Trophoblast cell (in vitro differentiated cells and primary cell): Measurements from ENCODE around the gene ACOT7.

Experiments used
- DNase-seq, 2 donors: peaks; one replicate each; pipeline ENCODE4 v3.0.0-alpha.2; 2016
- H2AFZ ChIP-seq: 2 replicates; pipeline ENCODE4 v1.6.1; 2013; ENCODE audit warnings: low read length, moderate library complexity, mild to moderate bottlenecking; ENCODE audit not compliant: insufficient read depth, poor library complexity
- H2AK5ac ChIP-seq: 2 replicates; pipeline ENCODE4 v1.6.1; 2013; ENCODE audit warnings: mild to moderate bottlenecking, low read length
- H2BK120ac ChIP-seq: 2 replicates; pipeline ENCODE4 v1.6.1; 2013; ENCODE audit warnings: low read length, mild to moderate bottlenecking, moderate library complexity; ENCODE audit not compliant: insufficient read depth, poor library complexity
- H2BK12ac ChIP-seq: 2 replicates; pipeline ENCODE4 v1.6.1; 2013; ENCODE audit warnings: mild to moderate bottlenecking, low read length, moderate library complexity
- H2BK5ac ChIP-seq: 2 replicates; pipeline ENCODE4 v1.6.1; 2013; ENCODE audit warnings: low read length, low read depth, moderate library complexity, mild to moderate bottlenecking; ENCODE audit not compliant: poor library complexity
- H3K14ac ChIP-seq: 2 replicates; pipeline ENCODE4 v1.6.1; 2013; ENCODE audit warnings: mild to moderate bottlenecking, low read length
- H3K18ac ChIP-seq: 2 replicates; pipeline ENCODE4 v1.6.1; 2013; ENCODE audit warnings: mild to moderate bottlenecking, low read length
- H3K23ac ChIP-seq: 2 replicates; pipeline ENCODE4 v1.6.1; 2013; ENCODE audit warnings: low read length
- H3K27ac ChIP-seq: 2 replicates; pipeline ENCODE4 v1.5.1; 2013; ENCODE audit warnings: low read depth, mild to moderate bottlenecking, inconsistent platforms, low read length, moderate library complexity
- H3K27me3 ChIP-seq: 2 replicates; pipeline ENCODE4 v1.6.1; 2013; ENCODE audit warnings: inconsistent platforms, mild to moderate bottlenecking, low read length, moderate library complexity; ENCODE audit not compliant: insufficient read depth
- H3K36me3 ChIP-seq, 2 experiments: 1 replicate in 1 of 2; 2 replicates in 1 of 2; pipeline ENCODE4 v1.6.1; 2013; ENCODE audit warnings: low read length in 2 of 2, mild to moderate bottlenecking in 2 of 2, moderate library complexity in 1 of 2; ENCODE audit not compliant: insufficient read depth in 2 of 2, control insufficient read depth in 1 of 2
- H3K4ac ChIP-seq: 2 replicates; pipeline ENCODE4 v1.6.1; 2013; ENCODE audit warnings: low read depth, mild to moderate bottlenecking, low read length, moderate library complexity
- H3K4me1 ChIP-seq, 2 experiments: 1 replicate in 1 of 2; 2 replicates in 1 of 2; pipeline ENCODE4 v1.6.1; 2013; ENCODE audit warnings: low read length in 2 of 2, mild to moderate bottlenecking in 2 of 2, moderate library complexity in 1 of 2; ENCODE audit not compliant: insufficient read depth in 2 of 2, control insufficient read depth in 1 of 2
- H3K4me2 ChIP-seq: 2 replicates; pipeline ENCODE4 v1.6.1; 2013; ENCODE audit warnings: inconsistent platforms, mild to moderate bottlenecking, low read length, moderate library complexity
- H3K4me3 ChIP-seq: 2 replicates; pipeline ENCODE4 v1.5.1; 2013; ENCODE audit warnings: mild to moderate bottlenecking, low read depth, low read length, inconsistent platforms
- H3K79me1 ChIP-seq: one replicate; pipeline ENCODE4 v1.6.1; 2013; ENCODE audit warnings: low read length
- H3K79me2 ChIP-seq: 2 replicates; pipeline ENCODE4 v1.6.1; 2013; ENCODE audit warnings: low read length, mild to moderate bottlenecking; ENCODE audit not compliant: control insufficient read depth, insufficient read depth, poor library complexity
- H3K9ac ChIP-seq: 2 replicates; pipeline ENCODE4 v1.6.1; 2013; ENCODE audit warnings: mild to moderate bottlenecking, low read length
- H3K9me3 ChIP-seq: 2 replicates; pipeline ENCODE4 v1.6.1; 2013; ENCODE audit warnings: low read depth, mild to moderate bottlenecking, control low read depth, inconsistent platforms, low read length; ENCODE audit not compliant: insufficient read depth
- H4K12ac ChIP-seq: 2 replicates; pipeline ENCODE4 v1.6.1; 2013; ENCODE audit warnings: low read depth, mild to moderate bottlenecking, low read length, moderate library complexity
- H4K8ac ChIP-seq: 2 replicates; pipeline ENCODE4 v1.6.1; 2013; ENCODE audit warnings: low read depth, mild to moderate bottlenecking, low read length, moderate library complexity
- H4K91ac ChIP-seq: one replicate; pipeline ENCODE4 v1.6.1; 2013; ENCODE audit warnings: low read depth, mild to moderate bottlenecking, low read length, moderate library complexity
- WGBS: extraction: QIAGEN DNeasy Blood & Tissue Kit; methylation state at CpG from one replicate; pipeline ENCODE4 v1.1.7; 2013; ENCODE audit warnings: missing lambda C conversion rate; ENCODE audit not compliant: insufficient read length, insufficient coverage; ENCODE audit errors: extremely low coverage; 5-methylcytosine and 5-hydroxymethylcytosine counted together

Gene ACOT7

GRCh38 chr1:6257541-6258069, 136.0 kb downstream of the ACOT7 start:
- Histone ChIP-seq H3K14ac (no peak overlapping the region), H2AK5ac (no peak overlapping the region), H2BK12ac (no peak overlapping the region), H3K79me1 (no peaks in the 10 kb centered on the region), H4K8ac (no peak overlapping the region), H2AFZ (no peak overlapping the region), H3K18ac (no peak overlapping the region), H3K23ac (no peak overlapping the region), H4K91ac (no peak overlapping the region), H3K9ac (no peak overlapping the region), H3K36me3 (no peaks in the 10 kb centered on the region), H3K4ac (no peak overlapping the region), H3K4me1 (peaks cover 2 to 9% of the 10 kb centered on the region in 2 experiments), H3K79me2 (no peaks in the 10 kb centered on the region), H3K9me3 (peaks cover 3% of the 10 kb centered on the region), H3K4me3 (no peak overlapping the region), H3K27me3 (peaks cover 4% of the 10 kb centered on the region), H3K27ac (no peak overlapping the region), H4K12ac (no peak overlapping the region), H2BK120ac (no peak overlapping the region), H3K4me2 (no peak overlapping the region), H2BK5ac (no peak overlapping the region)
- no peak for DNase-seq
- WGBS: no CpG with 5 or more reads among the region's 8 CpGs

- H3K4ac ChIP-seq: no peak overlapping the region
- no peak overlapping the region for H2AK5ac ChIP-seq
- peaks cover 3% of the 10 kb centered on the region for H3K9me3 ChIP-seq
- no peaks in the 10 kb centered on the region for H3K79me1 ChIP-seq
- H4K12ac ChIP-seq: no peak overlapping the region
- H3K4me1 ChIP-seq: peaks cover 2 to 9% of the 10 kb centered on the region in 2 experiments
- no peak overlapping the region for H3K4me2 ChIP-seq
- H4K91ac ChIP-seq: no peak overlapping the region
- no peak overlapping the region for H2BK120ac ChIP-seq
- no peak overlapping the region for H2BK12ac ChIP-seq
- H3K79me2 ChIP-seq: no peaks in the 10 kb centered on the region
- no peak overlapping the region for H3K18ac ChIP-seq
- H3K23ac ChIP-seq: no peak overlapping the region
- H3K14ac ChIP-seq: no peak overlapping the region
- H3K27me3 ChIP-seq: peaks cover 4% of the 10 kb centered on the region
- H2AFZ ChIP-seq: no peak overlapping the region
- no peak overlapping the region for H4K8ac ChIP-seq
- no peaks in the 10 kb centered on the region for H3K36me3 ChIP-seq
- DNase-seq: peak; percentile 19 to 46
- no peak overlapping the region for H2BK5ac ChIP-seq
- no peak overlapping the region for H3K9ac ChIP-seq
- H3K4me3 ChIP-seq: no peak overlapping the region
- no peak overlapping the region for H3K27ac ChIP-seq
- WGBS: no CpG with 5 or more reads among the region's 13 CpGs
These were observed 136.9 kb downstream of the ACOT7 start for GRCh38 chr1:6256645-6257044.

- Histone ChIP-seq H3K79me2 (no peaks in the 10 kb centered on the region), H3K18ac (no peak overlapping the region), H3K27me3 (peaks cover 16% of the 10 kb centered on the region), H3K27ac (no peak overlapping the region), H2BK12ac (no peak overlapping the region), H3K4me1 (peaks cover 0 to 2% of the 10 kb centered on the region in 2 experiments), H3K4me2 (no peak overlapping the region), H3K14ac (no peak overlapping the region), H3K9me3 (peaks cover 5% of the 10 kb centered on the region), H3K79me1 (no peaks in the 10 kb centered on the region), H2BK120ac (no peak overlapping the region), H2AFZ (no peak overlapping the region), H4K91ac (no peak overlapping the region), H2BK5ac (no peak overlapping the region), H4K8ac (no peak overlapping the region), H3K4me3 (no peak overlapping the region), H3K36me3 (no peaks in the 10 kb centered on the region), H3K9ac (no peak overlapping the region), H4K12ac (no peak overlapping the region), H3K4ac (no peak overlapping the region), H3K23ac (no peak overlapping the region), H2AK5ac (no peak overlapping the region)
- WGBS: no CpG with 5 or more reads among the region's 16 CpGs
- no peak for DNase-seq
These were observed 138.9 kb downstream of the ACOT7 start for GRCh38 chr1:6254691-6255090.

- no peak overlapping the region for H2BK120ac ChIP-seq
- no CpG with 5 or more reads among the region's 9 CpGs for WGBS
These were observed 140.2 kb downstream of the ACOT7 start for GRCh38 chr1:6253380-6253779.

More at GRCh38 chr1:6253380-6253779, 140.2 kb downstream of the ACOT7 start:
- no peak overlapping the region for H3K4me3 ChIP-seq
- H3K14ac ChIP-seq: no peak overlapping the region
- H3K79me2 ChIP-seq: no peaks in the 10 kb centered on the region
- H2BK12ac ChIP-seq: no peak overlapping the region
- no peaks in the 10 kb centered on the region for H3K36me3 ChIP-seq
- DNase-seq: no peak
- H3K23ac ChIP-seq: no peak overlapping the region
- no peak overlapping the region for H2AFZ ChIP-seq
- H4K91ac ChIP-seq: no peak overlapping the region
- H3K4me2 ChIP-seq: no peak overlapping the region
- no peak overlapping the region for H3K27ac ChIP-seq
- no peak overlapping the region for H4K8ac ChIP-seq
- no peak overlapping the region for H2AK5ac ChIP-seq
- H2BK5ac ChIP-seq: no peak overlapping the region
- no peak overlapping the region for H3K9ac ChIP-seq
- peaks cover 27% of the 10 kb centered on the region for H3K27me3 ChIP-seq
- no peak overlapping the region for H4K12ac ChIP-seq
- peaks cover 10% of the 10 kb centered on the region for H3K9me3 ChIP-seq
- H3K4me1 ChIP-seq: peaks cover 0 to 3% of the 10 kb centered on the region in 2 experiments
- no peak overlapping the region for H3K4ac ChIP-seq
- H3K79me1 ChIP-seq: no peaks in the 10 kb centered on the region
- H3K18ac ChIP-seq: no peak overlapping the region
